ENCODE measurements around the gene LRRC53.
A peak's percentile ranks its signal among the peaks of the same experiment; 100 is the strongest.

LRRC53 gene

GRCh38 chr1:74502858-74503257, 9.6 kb downstream of the LRRC53 start:
- no peak for DNase-seq (ENCODE audit: low read depth)

- peak; percentile 24 for DNase-seq (ENCODE audit: low read depth)
Measured at GRCh38 chr1:74502432-74502831, 10.0 kb downstream of the LRRC53 start.

DNA sequence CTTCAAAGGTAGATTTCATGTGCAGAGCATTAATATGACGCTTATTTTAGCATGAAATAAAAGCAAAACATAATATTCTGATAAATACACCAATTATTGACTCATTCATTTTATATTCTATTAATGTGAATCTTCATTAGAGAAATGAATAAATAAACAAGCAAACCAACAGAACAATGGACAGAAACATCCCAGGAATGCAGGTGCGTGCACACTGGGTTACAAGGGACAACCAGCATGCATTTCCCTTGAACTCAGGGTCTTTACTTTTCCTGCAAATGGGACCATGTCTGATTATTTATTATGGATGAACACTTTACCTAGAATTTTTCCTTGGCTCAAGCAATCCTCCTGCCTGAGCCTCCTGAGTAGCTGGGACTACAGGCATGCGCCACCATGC, 13.5 kb downstream of the LRRC53 start:
- no peak for DNase-seq (ENCODE audit: low read depth)

DNA sequence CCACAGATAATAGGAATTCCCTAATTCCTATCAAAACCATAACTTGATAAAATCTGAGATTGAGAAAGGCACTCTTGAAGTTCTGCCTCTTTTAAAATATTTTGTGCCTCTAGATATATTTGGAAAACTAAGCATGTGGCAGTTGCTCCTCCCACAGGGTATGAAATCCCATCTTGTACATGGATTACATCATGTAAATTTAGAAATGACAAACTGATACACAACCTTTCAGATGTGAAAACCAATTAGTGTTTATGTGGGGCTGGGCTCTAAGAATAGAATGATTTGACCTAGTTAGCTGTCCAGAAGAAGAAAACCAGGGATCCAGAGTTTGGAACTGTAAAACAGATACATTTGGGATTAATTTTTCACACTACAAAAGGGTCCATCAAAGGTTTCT, 15.7 kb downstream of the LRRC53 start:
- no peak for DNase-seq (ENCODE audit: low read depth)

DNA sequence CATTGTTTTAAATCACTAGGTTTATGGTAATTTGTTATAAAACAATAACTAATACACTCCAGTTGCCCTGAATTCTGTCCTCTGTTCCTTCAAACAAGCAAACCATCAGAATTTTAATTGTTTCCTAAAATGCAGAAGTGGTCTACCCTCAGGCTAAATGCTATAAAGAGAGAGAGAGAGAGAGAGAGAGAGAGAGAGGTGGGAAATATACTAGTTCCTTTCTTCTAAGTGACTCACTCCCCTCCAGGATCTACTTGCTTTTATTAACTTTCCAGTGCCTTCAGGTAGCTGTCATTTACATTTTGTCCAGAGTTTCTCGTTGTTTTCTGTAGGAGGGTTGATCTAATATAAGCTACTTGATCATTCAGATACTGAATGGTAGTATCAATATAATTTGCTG, 26.4 kb downstream of the LRRC53 start:
- no peak for DNase-seq (ENCODE audit: low read depth)

GRCh38 chr1:74485622-74486021, 26.8 kb downstream of the LRRC53 start:
- no peak for DNase-seq (ENCODE audit: low read depth)

DNA sequence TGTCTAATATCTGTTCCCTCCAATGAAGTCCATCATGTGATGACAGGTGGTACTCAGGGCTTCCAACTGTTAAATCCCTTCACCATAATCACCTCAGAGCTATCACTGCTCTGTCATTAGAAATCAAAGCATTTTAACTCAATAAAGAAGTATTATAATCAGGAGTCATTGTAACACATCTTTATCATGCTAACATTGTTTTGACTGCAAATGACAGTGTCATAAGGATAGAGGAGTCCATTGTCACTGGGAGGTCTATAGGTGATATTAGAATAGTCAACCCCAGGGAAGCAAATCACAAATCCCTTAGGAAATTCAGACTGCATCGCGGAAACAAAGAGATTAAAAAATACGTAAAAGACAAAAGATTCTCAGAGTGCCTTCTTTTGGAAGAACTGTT, 30.8 kb downstream of the LRRC53 start:
- DNase-seq (ENCODE audit: low read depth) = no peak

GRCh38 chr1:74480068-74480467, 32.3 kb downstream of the LRRC53 start:
- DNase-seq (ENCODE audit: low read depth) = no peak

GRCh38 chr1:74478979-74479378, 33.4 kb downstream of the LRRC53 start:
- DNase-seq (ENCODE audit: low read depth) = no peak

DNA sequence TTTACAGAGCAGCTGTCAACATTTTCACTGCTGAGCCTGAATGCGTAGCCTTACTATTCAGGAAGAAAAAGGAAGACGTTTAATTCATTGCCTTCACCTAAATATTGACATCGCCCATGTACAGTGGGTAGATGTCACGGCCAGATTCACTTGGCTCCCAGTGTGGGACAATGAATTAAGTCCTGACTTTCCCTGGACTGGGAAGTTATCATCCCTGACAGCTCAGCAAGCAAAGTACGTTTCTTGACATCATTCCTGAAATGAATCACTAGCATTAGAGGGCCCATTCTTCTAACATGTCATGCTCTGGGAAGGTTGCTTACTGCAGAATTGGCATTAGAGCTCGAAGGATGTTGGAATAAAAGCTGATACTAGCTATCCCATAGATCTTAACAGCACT, 37.8 kb downstream of the LRRC53 start:
- DNase-seq (ENCODE audit: low read depth) = no peak

- no peak for DNase-seq (ENCODE audit: low read depth)
Measured at GRCh38 chr1:74471470-74471869, 40.9 kb downstream of the LRRC53 start.

DNA sequence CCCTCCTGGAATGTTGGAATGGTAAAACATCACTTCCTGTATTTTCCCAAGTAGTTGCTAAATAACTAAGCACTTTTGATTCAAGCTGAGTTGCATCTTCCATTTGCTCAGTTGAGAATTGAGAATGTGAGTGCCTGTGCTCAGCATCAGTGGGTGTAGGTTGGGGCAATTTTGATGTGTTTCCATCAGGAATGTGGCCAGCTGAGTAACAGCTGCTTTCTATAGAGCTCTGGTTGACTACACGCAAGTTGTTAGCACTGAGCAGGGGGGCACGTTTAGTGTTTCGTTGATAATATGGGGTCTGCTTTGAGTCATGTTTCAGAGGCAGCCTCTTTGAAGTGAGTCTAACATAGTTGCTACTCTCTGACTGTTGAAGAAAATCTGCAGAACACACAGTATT, 41.5 kb downstream of the LRRC53 start:
- no peak for DNase-seq (ENCODE audit: low read depth)

- DNase-seq (ENCODE audit: low read depth) = no peak
Measured at GRCh38 chr1:74470251-74470650, 42.2 kb downstream of the LRRC53 start.

DNA sequence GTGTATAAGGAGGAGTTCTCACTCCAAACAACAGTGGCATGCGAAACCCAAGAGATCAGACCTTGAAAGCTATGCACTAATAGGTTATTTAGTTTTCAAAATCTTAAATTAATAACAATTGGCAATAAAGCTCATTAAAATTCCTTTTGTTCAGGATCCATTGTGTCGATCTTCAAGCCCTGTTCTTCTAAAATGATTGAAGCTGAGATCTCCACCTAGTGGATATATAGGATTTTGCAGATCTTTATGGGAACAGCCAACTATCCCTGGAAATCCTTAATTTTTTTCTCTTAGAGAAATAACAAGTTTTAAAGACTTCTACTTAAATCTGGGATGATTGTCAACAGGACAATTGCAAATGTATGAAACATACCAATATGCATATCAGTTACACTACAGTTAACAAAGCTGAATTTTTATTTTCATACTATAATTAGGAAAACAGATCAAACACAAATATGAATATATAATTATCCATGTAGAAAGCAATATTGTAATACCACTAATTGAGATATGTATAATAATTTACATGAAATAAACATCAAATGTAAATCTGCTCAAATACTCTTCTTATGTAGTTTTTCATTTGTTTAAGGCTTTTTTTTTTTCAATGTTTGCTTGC, 43.3 kb downstream of the LRRC53 start:
- no peak for DNase-seq (ENCODE audit: low read depth)

DNA sequence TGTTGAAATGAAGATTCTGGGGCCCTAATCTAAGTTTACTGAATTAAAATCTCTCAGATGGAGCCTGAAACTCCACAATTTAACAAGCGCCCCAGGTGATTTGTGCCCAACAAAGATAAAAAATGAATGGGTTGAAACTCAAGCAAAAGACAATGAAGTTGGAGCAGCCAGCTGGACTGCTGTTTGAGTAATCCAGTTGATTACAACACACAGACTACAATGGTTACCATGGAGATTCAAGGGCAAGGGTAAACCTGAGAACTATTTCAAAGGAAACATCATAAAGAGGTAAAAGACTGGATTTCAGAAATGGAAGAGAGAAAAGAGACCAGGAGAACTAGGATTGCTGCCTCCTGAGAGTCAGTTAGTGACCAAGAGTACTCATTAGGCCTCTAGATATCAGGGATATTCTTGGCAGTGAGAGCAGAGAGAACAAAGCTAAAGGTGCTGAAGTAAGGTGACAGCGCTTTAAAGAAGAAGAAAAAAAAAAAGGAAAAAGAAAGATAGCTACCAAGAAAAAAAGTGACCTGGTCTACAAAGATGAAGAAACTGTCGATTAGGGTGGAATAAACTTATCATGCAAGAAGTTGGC, 44.5 kb downstream of the LRRC53 start:
- no peak for DNase-seq (ENCODE audit: low read depth)

DNA sequence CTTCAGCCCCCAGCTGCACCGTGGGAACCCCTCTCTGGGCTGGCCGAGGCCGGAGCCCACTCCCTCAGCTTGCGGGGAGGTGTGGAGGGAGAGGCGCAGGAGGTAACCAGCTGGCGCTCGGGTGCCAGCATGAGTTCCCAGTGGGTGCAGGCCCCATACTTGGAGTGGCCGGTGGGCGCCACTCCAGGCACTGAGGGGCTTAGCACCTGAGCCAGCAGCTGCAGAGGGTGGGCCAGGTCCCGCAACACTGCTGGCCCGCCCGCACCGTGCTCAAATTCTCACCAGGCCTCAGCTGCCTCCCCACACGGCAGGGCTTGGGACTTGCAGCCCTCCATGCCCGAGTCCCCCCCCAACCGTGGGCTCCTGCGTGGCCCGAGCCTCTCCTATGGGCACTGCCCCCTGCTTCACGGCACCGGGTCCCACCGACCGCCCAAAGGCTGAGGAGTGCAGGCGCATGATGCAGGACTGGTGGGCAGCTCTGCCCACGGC, 47.2 kb downstream of the LRRC53 start:
- DNase-seq (ENCODE audit: low read depth) = no peak

- no peak for DNase-seq (ENCODE audit: low read depth)
Measured at GRCh38 chr1:74464037-74464436, 48.4 kb downstream of the LRRC53 start.

- peak; percentile 48 for DNase-seq (ENCODE audit: low read depth)
Measured at GRCh38 chr1:74463333-74463988, 49.0 kb downstream of the LRRC53 start.

DNA sequence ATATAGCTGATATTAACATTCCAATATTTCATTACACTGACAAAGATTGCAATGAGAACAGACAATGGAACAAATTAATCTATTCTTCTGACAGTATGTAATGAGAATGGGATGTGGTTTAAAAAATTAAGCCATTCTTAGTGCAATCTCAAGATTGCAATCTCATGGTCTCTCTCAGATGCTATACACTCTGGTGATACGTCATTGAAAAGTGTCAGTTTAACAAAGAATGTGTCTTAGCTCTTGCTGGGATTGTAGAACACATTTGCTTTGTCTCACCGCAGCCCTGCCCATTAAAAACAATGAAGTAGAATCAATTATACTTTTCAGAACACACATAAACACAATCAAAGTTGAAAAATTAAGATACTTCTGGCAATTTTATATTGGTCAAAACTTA, 55.2 kb downstream of the LRRC53 start:
- DNase-seq (ENCODE audit: low read depth) = no peak

DNA sequence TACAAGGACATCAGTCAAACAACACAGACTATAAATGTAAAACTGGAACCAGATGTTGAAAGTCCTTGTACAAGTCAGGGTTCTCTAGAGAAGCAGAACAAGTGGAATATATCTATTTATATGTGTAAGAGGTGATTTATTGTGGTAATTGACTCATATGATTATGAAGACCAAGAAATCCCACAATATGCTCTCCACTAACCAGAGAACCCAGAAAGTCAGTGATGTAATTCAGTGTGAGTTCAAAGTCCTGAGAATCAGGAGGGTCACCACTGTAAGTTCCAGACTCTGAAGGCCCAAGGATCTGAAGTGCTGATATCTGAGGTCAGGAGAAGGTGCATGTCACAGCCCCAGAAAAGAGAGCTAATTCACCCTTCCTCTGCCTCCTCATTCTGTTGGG, 57.0 kb downstream of the LRRC53 start:
- DNase-seq (ENCODE audit: low read depth) = no peak

- no peak for DNase-seq (ENCODE audit: low read depth)
Measured at GRCh38 chr1:74453277-74453676, 59.1 kb downstream of the LRRC53 start.

DNA sequence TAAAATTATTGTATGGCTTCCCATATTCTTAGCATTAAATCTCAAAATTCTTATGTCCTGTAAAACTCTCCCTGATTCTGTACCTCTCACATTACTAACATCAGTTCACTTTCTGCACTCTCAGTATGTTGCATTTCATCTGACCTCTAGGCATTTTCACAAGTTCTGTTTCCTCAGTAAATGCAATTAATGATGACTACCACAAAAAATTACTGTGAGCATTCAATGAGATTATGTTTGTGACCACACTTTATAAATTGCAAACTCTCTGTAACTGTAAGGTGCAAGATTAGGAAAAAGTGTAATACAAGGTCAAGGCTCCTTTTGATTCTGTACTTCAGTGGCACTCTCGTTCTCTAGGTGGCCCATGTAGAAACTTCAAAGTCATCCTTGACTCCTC, 60.4 kb downstream of the LRRC53 start:
- DNase-seq (ENCODE audit: low read depth) = no peak

- DNase-seq (ENCODE audit: low read depth) = no peak
Measured at GRCh38 chr1:74437035-74437434, 75.4 kb downstream of the LRRC53 start.

DNA sequence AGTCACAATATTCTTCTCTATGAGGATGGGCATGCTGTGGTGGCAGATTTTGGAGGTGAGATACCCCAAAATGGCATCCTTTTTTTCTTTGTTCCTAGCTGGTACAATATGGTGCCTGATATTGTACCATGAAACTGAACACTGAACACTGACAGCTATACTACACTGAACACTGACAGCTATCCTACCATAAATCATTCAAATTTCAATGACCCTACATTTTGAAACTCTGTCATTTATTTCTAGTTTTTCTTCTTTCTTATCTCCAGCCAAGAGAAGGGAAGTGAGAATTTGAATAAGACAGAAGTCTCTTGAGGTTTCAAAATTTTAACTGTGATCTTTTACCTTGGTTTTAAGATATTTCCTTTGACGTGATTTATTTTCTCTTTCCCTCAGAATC, 76.3 kb downstream of the LRRC53 start:
- no peak for DNase-seq (ENCODE audit: low read depth)
